Measurements from ENCODE around the gene SDHAF2. TPM values are rescaled to one million over a fixed set of nuclear protein-coding genes. Genes with fewer than 3 reads are reported as not detected.

SDHAF2 gene
- total RNA-seq (2021; ENCODE audit: unreplicated experiment) (34.0 TPM), Bru-seq, nascent RNA (percentile 88 among the genes with signal in this experiment), BruChase-seq, experiment 1, labeled RNA remaining after a 6-hour chase (percentile 87 among the genes with signal in this experiment), BruChase-seq, experiment 2, labeled RNA remaining after a 2-hour chase (percentile 94 among the genes with signal in this experiment)
- polyA plus RNA-seq (2012) = 32.8 and 36.5 TPM in 2 replicates
- long read RNA-seq, transcript SDHAF2-207 (5 exons, 1,077 nt) = minor isoform, 7 of 52 reads
- long read RNA-seq, transcript SDHAF2-206 (2 exons, 835 nt) = minor isoform, 6 of 52 reads
- long read RNA-seq, transcript SDHAF2-201 (4 exons, 2,033 nt) = major isoform, 29 of 52 reads
- long read RNA-seq, partial matches to known transcripts = 2 of 52 reads
- long read RNA-seq, other reads (novel, unspliced or antisense) = 8 of 52 reads

DNA sequence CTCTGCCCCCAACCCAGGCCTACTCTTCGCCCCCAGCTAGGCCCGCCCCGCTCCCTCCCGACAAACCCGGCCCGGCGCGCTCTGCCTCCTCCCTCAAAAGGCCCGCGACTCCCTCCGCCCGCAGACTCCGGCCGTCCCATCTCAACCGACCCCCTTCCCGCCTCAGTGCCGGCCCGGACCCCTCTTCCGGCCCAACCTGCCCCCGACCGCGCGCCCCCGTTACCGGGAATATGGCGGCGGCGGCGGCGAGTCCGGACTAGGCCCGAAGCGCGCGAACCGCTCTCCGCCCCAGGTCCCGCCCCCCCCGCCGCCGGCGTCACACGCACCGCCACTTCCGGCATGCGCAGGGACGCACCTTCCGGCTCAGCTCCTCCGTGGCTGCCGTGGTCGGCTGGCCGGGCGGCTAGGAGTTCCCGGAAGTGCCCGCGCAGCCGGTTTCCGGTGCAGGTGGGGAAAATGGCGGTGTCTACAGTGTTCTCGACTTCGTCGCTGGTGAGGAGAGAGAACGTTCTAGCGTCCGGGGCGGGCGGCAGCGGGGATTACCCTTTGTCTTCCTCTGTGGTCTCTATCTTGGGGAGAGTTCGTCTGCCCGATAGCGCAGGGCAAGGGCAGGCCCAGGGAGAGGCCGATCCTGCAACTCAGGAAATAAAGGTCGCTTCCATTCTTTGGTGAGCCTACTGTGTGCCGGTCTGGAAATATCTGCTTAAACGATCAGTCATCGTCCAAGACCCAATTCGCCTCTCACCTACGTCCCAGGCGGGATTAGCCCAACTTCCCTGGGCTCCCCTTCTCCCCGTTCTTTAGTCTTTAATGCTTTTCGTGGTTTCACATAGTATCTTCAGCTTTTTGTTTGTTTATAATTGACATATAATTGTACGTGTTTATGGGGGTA is at the start of gene SDHAF2, which contains the start of gene CPSF7:
TSS of gene SDHAF2 (plus strand) at position 434 of the 892 bp plus-strand sequence. CDS start at position 457, 23 bp downstream.
TSS of gene CPSF7 (minus strand) at position 285 of the 892 bp plus-strand sequence. CDS start 740 bp downstream, outside the sequence.
- peak within 1 kb of the TSS; percentile 92 to 100 for H3K4me3 ChIP-seq (replicated peaks in 1 of 2; ENCODE audit: low read depth in 1 of 2, low read length in 2 of 2)
- peaks cover 33 to 35% of the 10 kb centered on the region in 2 experiments for H3K36me3 ChIP-seq (ENCODE audit: control insufficient read depth in 1 of 2, insufficient read depth in 2 of 2, low read length in 2 of 2)
- no peaks in the 10 kb centered on the region for H3K27me3 ChIP-seq (ENCODE audit: insufficient read depth, low read length)
- H3K79me2 ChIP-seq (ENCODE audit: insufficient read depth, low read length) = peaks cover 94% of the 10 kb centered on the region
- peaks cover 10 to 20% of the 10 kb centered on the region in 2 experiments for H3K4me1 ChIP-seq (ENCODE audit: control insufficient read depth in 1 of 2, insufficient read depth in 2 of 2, low read length in 2 of 2)
- TSS peak; percentile 77 for BruUV-seq (replicated peaks)
- peak within 1 kb of the TSS; percentile 87 for H3K4me2 ChIP-seq (ENCODE audit: low read length)
- DNase-seq (ENCODE audit: low read depth, low spot score) (peak; percentile 84), ATAC-seq (peak; percentile 92)
- H3K9me3 ChIP-seq (ENCODE audit: control insufficient read depth in 1 of 2, insufficient read depth in 1 of 2, low read depth in 1 of 2, low read length in 2 of 2) = no peaks in the 10 kb centered on the region
- H2AFZ ChIP-seq (ENCODE audit: low read depth, low read length, poor library complexity, severe bottlenecking) = peak within 1 kb of the TSS; percentile 4
- H3K9ac ChIP-seq (ENCODE audit: low read length) = peak within 1 kb of the TSS; percentile 94
- H3K9me2 ChIP-seq (ENCODE audit: insufficient read depth) = no peaks in the 10 kb centered on the region
- H4K20me1 ChIP-seq (ENCODE audit: insufficient read depth) = no peaks in the 10 kb centered on the region; the same call in 1 of the 2 replicates
- H3K27ac ChIP-seq (ENCODE audit: low read depth, low read length) = peak within 1 kb of the TSS; percentile 96
- intact Hi-C loops (cut with micrococcal nuclease) = no loop called here
- CTCF ChIA-PET = interaction anchor here (0.6 to 1.8 kb wide), 6 partner anchors 16 to 197 kb away, joined by 3 to 9 read pairs (median 3); no protein-coding TSS in a partner anchor
- RAD21 ChIA-PET (ENCODE audit: low non-redundant PET in 1 of 2, low total read pairs in 2 of 2, uncharacterized antibody in 2 of 2, unreplicated experiment in 2 of 2) = interaction anchor here in 1 of 2 experiments (0.7 kb wide), 1 partner anchor 208 kb away, joined by 3 read pairs; no protein-coding TSS in a partner anchor
- POLR2A ChIA-PET = interaction anchor here (0.8 to 1.9 kb wide), 9 partner anchors 9 to 96 kb away, joined by 3 to 7 read pairs (median 4); partner anchors contain the start of genes CYB561A3 and TMEM138
- peak; percentile 45 for TF ChIP-seq TCF7L2 (IDR thresholded peaks at IDR 0.05; ENCODE audit: borderline replicate concordance, extremely low read depth, insufficient read depth, insufficient read length)
- TF ChIP-seq SP1 (IDR thresholded peaks at IDR 0.05; ENCODE audit: low read depth) = peak; percentile 41; the same call in 1 of the 2 replicates
- TF ChIP-seq SIN3A (IDR thresholded peaks at IDR 0.05; ENCODE audit: low read depth) = peak; percentile 75
- TF ChIP-seq CEBPB (IDR thresholded peaks at IDR 0.05; ENCODE audit: low read depth) = no peak
- no peak for TF ChIP-seq ZNF274 (IDR thresholded peaks at IDR 0.05; ENCODE audit: low read depth, low read length)
- TF ChIP-seq, protein P1, sequence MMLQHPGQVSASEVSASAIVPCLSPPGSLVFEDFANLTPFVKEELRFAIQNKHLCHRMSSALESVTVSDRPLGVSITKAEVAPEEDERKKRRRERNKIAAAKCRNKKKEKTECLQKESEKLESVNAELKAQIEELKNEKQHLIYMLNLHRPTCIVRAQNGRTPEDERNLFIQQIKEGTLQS (IDR thresholded peaks at IDR 0.05) = no peak
- TF ChIP-seq, protein P2, sequence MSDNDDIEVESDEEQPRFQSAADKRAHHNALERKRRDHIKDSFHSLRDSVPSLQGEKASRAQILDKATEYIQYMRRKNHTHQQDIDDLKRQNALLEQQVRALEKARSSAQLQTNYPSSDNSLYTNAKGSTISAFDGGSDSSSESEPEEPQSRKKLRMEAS (IDR thresholded peaks at IDR 0.05) = peak; percentile 83
- TF ChIP-seq, protein P3, sequence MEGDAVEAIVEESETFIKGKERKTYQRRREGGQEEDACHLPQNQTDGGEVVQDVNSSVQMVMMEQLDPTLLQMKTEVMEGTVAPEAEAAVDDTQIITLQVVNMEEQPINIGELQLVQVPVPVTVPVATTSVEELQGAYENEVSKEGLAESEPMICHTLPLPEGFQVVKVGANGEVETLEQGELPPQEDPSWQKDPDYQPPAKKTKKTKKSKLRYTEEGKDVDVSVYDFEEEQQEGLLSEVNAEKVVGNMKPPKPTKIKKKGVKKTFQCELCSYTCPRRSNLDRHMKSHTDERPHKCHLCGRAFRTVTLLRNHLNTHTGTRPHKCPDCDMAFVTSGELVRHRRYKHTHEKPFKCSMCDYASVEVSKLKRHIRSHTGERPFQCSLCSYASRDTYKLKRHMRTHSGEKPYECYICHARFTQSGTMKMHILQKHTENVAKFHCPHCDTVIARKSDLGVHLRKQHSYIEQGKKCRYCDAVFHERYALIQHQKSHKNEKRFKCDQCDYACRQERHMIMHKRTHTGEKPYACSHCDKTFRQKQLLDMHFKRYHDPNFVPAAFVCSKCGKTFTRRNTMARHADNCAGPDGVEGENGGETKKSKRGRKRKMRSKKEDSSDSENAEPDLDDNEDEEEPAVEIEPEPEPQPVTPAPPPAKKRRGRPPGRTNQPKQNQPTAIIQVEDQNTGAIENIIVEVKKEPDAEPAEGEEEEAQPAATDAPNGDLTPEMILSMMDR (IDR thresholded peaks at IDR 0.05 in 2 of 3, conservative IDR thresholded peaks at IDR 0.05 in 1 of 3; ENCODE audit: borderline replicate concordance in 1 of 3, insufficient read depth in 1 of 3, low read depth in 2 of 3, low read length in 2 of 3) = no peak
- TF ChIP-seq JUND (IDR thresholded peaks at IDR 0.05) = no peak
- TF ChIP-seq, protein P4, sequence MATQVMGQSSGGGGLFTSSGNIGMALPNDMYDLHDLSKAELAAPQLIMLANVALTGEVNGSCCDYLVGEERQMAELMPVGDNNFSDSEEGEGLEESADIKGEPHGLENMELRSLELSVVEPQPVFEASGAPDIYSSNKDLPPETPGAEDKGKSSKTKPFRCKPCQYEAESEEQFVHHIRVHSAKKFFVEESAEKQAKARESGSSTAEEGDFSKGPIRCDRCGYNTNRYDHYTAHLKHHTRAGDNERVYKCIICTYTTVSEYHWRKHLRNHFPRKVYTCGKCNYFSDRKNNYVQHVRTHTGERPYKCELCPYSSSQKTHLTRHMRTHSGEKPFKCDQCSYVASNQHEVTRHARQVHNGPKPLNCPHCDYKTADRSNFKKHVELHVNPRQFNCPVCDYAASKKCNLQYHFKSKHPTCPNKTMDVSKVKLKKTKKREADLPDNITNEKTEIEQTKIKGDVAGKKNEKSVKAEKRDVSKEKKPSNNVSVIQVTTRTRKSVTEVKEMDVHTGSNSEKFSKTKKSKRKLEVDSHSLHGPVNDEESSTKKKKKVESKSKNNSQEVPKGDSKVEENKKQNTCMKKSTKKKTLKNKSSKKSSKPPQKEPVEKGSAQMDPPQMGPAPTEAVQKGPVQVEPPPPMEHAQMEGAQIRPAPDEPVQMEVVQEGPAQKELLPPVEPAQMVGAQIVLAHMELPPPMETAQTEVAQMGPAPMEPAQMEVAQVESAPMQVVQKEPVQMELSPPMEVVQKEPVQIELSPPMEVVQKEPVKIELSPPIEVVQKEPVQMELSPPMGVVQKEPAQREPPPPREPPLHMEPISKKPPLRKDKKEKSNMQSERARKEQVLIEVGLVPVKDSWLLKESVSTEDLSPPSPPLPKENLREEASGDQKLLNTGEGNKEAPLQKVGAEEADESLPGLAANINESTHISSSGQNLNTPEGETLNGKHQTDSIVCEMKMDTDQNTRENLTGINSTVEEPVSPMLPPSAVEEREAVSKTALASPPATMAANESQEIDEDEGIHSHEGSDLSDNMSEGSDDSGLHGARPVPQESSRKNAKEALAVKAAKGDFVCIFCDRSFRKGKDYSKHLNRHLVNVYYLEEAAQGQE (IDR thresholded peaks at IDR 0.05; ENCODE audit: low read depth) = no peak
- TF ChIP-seq FOSL1 (IDR thresholded peaks at IDR 0.05; ENCODE audit: low read depth) = no peak
- TF ChIP-seq EGR1 (IDR thresholded peaks at IDR 0.05; ENCODE audit: low read depth) = peak; percentile 77
- TF ChIP-seq POLR2A (IDR thresholded peaks at IDR 0.05; ENCODE audit: borderline replicate concordance, extremely low read depth, insufficient read depth, insufficient read length) = peak; percentile 59
- peak; percentile 91 for TF ChIP-seq ELF1 (IDR thresholded peaks at IDR 0.05; ENCODE audit: borderline replicate concordance, low read depth)
- peak; percentile 93 for TF ChIP-seq YY1 (IDR thresholded peaks at IDR 0.05; ENCODE audit: extremely low read depth, insufficient replicate concordance, low read depth, low read length)
- TF ChIP-seq POLR2AphosphoS5 (IDR thresholded peaks at IDR 0.05; ENCODE audit: low read depth, low read length) = peak; percentile 89
